NCI-H526 (cell line): ENCODE measurements around the gene ZSCAN9.

Experiments used
- DNase-seq, 2 experiments: peaks; one replicate each; lab custom pipeline; 2025; lab: John Stamatoyannopoulos, UW

The ZSCAN9 gene

GRCh38 chr6:28225056-28225834, at the start of gene ZSCAN9:
Gene ZSCAN9, plus strand, starts transcription at chr6:28225275. Its CDS starts 1,810 bp downstream, at chr6:28227085.
- DNase-seq, result peak; percentile 87 to 94

- DNase-seq, result no peak
Measured at GRCh38 chr6:28176373-28176772, 48.7 kb upstream of the ZSCAN9 start.

DNA sequence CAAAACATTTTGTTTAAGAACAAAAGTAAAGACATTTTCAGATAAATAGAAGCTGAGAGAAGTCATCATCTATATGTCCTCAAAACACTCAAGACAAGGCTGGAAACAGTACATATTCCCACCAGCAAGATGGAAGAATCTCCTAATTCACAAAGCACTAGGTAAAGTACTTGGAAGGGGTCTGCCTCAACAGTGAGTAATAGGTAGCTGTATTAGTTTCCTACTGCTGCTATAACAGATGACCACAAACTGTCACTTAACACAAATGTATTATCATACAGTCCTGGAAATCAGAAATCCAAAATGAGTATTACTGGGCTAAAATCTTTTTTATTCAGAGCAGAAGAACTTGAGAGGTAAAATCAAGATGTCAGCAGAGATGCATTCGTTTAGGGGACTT, 42.8 kb upstream of the ZSCAN9 start:
- DNase-seq, result no peak

GRCh38 chr6:28188111-28188979, 36.7 kb upstream of the ZSCAN9 start:
- no peak for DNase-seq

- DNase-seq, result no peak
Measured at GRCh38 chr6:28200020-28200419, 25.1 kb upstream of the ZSCAN9 start.

- DNase-seq, result no peak
Measured at GRCh38 chr6:28203201-28203600, 21.9 kb upstream of the ZSCAN9 start.

DNA sequence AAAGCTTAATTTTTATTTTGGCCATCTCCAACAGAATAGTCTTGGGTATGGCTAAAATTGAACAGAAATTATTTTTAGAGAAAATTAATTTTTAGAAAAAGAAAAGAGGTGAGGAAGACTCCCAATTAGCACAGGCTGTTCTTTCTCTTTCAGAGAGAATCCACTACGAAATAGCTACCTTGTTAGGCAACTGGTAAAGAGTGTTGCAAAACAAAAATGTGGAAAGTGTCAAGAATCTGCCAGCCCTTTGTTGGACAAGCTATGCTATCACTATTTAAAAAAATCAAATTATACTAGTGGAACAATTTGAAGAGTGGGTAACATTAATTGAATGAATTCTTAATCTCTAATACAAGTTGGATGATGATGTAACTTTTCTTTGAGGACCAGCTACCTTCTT, 19.2 kb upstream of the ZSCAN9 start:
- DNase-seq, result no peak

DNA sequence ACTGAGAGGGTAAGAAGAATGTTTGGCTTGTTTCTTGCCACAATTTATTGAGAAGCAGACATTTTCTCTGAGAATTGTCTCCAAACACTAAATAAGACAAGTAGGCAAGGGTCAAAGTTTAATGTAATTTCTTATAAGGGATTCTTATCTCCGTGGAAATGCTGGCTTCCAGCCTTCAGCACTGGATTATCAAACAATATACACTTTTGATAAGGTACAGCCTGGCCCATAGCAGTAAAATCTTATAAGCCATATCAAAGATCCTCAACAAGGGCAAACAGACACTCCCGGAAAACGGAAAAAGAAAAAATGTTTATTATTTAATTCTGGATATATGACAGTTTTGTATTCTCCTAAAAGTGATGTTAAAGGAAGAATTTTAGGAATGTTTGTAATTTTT, 18.5 kb upstream of the ZSCAN9 start:
- DNase-seq, result no peak

DNA sequence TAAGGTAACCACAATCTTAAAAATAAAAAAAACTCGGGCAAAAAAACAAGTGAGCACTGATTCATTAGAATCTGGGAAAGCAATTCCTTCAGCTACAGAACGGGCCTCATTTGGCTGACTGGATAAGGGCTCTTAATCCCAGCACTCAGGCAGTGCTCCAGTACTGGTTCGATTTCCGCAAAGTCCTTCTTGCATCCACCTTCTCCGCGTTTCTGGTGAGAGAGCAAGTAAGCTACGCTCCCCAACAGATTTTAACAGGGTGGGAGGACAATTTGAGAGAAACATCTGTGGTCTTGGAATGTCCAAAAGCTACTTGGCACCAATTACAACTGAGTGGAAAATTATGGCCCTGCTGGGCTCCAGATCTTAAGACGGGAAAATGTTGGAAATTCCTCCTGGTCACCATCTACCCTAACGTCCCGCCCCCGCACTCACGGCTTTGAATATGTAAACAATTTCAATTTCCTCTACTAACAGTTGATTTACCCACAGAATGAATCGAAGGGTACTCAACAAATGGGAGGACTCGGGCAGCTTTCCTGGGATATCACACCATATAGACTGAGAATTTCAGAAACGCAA, 18.1 kb upstream of the ZSCAN9 start:
- DNase-seq, result peak in 1 of 2 experiments; percentile 34

GRCh38 chr6:28207510-28208110, 17.5 kb upstream of the ZSCAN9 start:
- peak in 1 of 2 experiments; percentile 34 for DNase-seq

DNA sequence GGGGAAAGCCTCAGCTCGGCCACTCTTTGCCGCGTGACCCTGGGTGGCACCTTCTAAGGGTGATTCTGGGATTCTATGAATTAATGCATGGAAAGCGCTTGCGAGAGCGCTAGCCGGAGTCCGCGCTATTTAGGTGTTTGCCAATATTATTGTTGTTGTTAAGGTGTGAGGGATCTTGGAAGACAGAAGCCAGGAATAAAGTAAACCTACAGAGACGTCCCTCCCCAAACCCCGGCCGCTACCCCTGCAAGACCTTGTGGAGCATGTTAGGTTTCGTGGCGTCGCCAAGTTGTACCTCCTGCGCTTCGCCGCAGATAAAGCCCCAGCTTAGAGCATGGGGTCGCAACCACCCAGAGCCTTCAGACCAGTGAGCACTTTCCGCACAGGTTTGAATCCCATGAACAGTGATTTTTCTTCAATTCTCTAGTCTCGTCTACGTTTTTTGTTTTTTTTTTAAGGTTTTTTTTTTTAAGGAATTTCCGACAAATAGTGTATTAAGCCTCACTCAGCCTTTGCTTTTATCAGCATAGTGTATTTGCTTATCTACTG, 16.9 kb upstream of the ZSCAN9 start:
- no peak for DNase-seq

DNA sequence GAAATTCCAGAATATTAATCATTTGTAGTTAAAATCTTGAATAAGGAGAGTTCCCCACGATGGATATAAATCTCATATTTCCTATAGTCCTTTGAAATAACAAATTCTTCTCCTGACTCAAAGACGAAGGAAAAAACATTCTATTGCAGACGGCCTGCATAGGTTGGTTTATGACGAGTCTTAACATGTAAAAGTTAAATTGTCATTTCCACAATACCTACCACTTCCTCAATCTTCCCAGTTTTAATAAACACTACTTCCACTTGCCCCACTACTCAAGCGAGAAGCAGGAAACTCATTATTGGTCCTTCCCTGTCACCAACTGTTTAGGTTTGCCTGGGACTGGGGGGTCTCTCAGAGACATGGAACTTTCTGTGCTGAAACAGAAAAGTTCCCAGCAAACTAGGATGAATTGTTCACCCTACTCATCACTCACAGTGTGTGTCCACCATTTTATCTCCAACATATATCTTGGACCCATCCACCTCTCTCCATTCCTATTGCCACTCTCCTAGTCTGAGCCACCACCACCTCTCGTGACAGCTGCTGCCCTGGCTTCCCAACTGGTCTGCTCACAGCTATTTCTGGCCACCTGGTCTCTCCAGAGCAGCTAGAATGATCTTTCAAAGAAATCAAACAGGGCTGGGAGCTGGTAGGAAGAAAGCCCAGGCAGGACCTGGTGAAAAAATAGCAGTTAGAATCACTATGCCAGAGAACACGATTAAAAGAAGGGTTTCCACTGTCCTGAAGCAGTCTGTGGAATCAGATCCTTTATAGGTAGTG, 15.1 kb upstream of the ZSCAN9 start:
- DNase-seq, result no peak

- no peak for DNase-seq
Measured at GRCh38 chr6:28211840-28212509, 13.1 kb upstream of the ZSCAN9 start.

DNA sequence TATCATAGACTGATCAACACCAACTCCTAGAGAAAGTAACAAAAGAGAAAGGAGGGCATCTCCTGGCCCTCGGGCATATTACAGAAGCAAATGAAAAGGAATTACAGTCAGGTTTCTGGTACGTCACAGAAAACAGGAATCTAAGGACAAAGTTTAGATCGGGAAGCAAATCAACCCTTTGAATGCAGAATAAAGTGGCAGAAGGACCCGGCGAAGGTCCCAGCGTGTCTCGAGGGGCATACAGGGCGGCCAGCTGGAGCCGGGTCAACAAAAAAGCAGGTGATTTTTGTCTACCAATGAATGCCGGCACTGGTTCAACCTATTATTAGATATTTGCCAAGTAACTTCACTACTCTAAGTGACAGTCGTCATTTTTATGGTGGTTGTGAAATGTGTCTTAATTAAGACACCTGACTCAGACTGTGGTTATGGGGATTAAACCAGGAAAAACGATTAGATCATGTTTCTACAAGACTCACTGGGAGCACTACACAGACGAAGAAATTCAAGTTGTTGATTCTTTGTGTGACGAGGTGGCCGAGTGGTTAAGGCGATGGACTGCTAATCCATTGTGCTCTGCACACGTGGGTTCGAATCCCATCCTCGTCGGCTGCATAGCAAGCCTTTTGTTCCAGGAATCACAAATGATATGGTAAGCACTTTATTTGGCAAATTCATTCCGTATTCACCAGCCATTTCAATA, 12.4 kb upstream of the ZSCAN9 start:
- peak; percentile 67 to 77 for DNase-seq

DNA sequence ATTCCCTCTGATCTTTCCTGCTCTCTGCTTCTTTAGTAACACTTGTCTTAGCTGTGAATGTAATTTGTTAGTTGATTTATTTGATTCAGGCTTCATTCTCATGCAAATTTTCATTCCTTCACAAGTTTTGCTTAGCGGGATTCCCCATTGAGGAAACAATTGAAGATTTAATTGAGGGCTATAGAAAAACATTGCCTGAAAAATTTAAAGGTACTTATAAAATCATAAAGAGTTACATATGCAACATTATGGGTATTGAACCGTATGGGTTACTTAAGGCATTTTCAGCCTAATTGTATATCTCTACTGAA, 11.9 kb upstream of the ZSCAN9 start:
- no peak for DNase-seq

- peak; percentile 20 to 65 for DNase-seq
Measured at GRCh38 chr6:28215425-28215824, 9.7 kb upstream of the ZSCAN9 start.

DNA sequence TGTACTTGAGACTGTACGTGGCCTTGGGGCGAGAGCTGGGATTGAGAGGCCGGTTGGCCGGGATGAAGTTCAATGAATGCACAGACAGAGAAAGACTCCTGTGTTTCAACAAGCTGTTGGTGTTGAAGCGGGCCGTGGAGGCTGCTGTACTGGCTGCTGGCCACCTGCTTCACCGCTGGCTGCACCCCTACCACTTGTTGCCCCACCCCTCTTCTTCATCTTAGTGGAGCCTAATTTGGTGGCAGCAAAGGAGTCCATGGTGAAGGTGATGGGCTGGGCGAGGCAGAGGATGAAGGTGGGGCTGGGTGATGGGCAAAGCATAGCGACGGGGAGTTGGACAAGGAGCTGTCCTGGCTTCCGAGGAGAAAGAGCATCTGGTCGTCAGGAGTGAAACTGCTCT, 7.2 kb upstream of the ZSCAN9 start:
- DNase-seq, result no peak

DNA sequence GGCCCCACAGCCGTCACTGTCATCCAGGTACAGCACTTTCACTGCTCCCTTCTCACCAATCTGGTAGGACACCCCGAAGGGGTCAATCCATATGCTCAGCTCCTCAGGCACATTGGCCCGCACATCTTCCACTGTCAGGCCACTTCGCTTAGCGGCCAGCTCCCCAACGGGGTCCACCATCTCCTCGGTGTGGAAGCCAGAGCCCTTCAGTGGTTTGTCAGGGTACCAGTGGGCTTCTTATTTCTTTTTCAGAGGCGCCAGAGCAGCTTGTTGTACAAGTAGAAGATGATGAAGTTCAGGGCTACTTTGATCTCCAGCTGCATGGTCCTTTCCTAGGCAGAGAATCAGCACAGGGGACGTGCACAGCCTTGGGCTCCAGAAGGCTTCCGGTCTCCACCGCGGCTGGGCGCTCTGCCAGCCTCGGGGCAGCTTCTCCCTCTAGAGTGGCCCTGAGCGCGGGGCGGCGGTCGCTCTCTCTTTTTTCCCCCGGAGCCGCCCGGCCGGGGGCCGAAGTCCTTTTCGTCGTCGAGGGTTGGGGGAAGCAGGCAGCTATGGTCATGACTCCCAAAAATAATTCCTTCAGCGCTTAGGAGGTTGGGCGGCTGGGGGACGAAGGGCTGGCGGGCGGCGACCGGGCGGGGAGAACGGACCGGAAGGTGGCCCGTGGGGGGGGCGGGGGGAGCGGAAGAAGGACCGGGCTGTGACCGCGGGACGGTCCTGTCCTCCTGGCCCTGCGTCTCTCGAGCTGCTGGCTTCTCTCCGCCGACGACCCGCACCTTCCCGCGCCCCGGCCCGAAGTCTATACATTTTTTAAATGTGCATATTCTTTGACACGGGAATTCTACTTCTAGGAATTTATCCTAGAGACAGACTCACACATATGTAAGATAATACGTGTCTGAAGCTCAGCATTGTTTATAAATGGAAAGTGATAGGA, 6.5 kb upstream of the ZSCAN9 start:
- DNase-seq, result peak; percentile 39 to 76
